ENCODE results near the gene RPP30. TPM values are rescaled to one million over a fixed set of nuclear protein-coding genes. Genes with fewer than 3 reads are reported as not detected.

Gene RPP30
- total and polyA plus RNA-seq, 2 experiments from 2014 or later, result 89.7 to 142 TPM

DNA sequence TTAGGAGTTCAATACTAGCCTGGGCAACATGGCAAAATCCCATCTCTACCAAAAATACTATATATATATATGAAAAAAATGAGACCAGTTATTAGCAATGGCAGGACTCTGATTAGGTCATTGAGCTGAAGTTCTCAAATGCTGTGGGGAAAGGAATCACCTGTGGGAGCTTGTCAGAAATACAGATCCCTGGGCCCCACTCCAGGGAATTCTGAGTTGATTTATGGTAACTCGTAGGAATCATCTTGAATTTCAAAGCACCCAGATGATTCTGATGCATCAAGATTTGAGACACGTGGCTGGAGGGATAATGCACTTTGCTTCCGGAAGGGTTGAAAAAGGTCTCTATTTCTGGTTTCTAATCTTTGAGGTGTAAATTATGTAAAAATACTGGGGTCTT is 50.1 kb downstream of the RPP30 start:
- H3K27me3 ChIP-seq (ENCODE audit: insufficient read depth), result peaks cover 96% of the 10 kb centered on the region

More for the DNA sequence above, 50.1 kb downstream of the RPP30 start:
- Histone ChIP-seq H3K4me2 (no peak overlapping the region), H3K4me1 (ENCODE audit: insufficient read depth) (no peaks in the 10 kb centered on the region), H3K27ac (ENCODE audit: low read depth) (no peak overlapping the region), H3K9me2 (ENCODE audit: insufficient read depth) (no peaks in the 10 kb centered on the region), H4K20me1 (replicated peaks; ENCODE audit: insufficient read depth) (peaks cover 24% of the 10 kb centered on the region), H3F3A (replicated peaks; ENCODE audit: low read depth) (no peaks in the 10 kb centered on the region), H3K4me3 (no peak overlapping the region), H3K79me2 (replicated peaks; ENCODE audit: insufficient read depth) (no peaks in the 10 kb centered on the region), H3K36me3 (ENCODE audit: insufficient read depth) (no peaks in the 10 kb centered on the region), H2AFZ (no peak overlapping the region)
- DNase-seq (ENCODE audit: low spot score) (no peak), ATAC-seq (no peak)
- no peaks in the 10 kb centered on the region for H3K36me3 Mint-ChIP-seq (ENCODE audit: low read depth)
- H3K9me3 Mint-ChIP-seq, result peaks cover 3% of the 10 kb centered on the region; the same call in 1 of the 3 replicates
- peaks cover 98% of the 10 kb centered on the region for H3K27me3 Mint-ChIP-seq (ENCODE audit: insufficient read depth, low read depth, poor library complexity)
- H3K4me1 Mint-ChIP-seq, result peaks cover 3% of the 10 kb centered on the region; the same call in 2 of the 3 replicates
- no peak overlapping the region for H3K27ac Mint-ChIP-seq
- TF ChIP-seq STAT1 (IDR thresholded peaks at IDR 0.05; ENCODE audit: unreplicated experiment), result no peak
- TF ChIP-seq, protein P1, sequence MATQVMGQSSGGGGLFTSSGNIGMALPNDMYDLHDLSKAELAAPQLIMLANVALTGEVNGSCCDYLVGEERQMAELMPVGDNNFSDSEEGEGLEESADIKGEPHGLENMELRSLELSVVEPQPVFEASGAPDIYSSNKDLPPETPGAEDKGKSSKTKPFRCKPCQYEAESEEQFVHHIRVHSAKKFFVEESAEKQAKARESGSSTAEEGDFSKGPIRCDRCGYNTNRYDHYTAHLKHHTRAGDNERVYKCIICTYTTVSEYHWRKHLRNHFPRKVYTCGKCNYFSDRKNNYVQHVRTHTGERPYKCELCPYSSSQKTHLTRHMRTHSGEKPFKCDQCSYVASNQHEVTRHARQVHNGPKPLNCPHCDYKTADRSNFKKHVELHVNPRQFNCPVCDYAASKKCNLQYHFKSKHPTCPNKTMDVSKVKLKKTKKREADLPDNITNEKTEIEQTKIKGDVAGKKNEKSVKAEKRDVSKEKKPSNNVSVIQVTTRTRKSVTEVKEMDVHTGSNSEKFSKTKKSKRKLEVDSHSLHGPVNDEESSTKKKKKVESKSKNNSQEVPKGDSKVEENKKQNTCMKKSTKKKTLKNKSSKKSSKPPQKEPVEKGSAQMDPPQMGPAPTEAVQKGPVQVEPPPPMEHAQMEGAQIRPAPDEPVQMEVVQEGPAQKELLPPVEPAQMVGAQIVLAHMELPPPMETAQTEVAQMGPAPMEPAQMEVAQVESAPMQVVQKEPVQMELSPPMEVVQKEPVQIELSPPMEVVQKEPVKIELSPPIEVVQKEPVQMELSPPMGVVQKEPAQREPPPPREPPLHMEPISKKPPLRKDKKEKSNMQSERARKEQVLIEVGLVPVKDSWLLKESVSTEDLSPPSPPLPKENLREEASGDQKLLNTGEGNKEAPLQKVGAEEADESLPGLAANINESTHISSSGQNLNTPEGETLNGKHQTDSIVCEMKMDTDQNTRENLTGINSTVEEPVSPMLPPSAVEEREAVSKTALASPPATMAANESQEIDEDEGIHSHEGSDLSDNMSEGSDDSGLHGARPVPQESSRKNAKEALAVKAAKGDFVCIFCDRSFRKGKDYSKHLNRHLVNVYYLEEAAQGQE (IDR thresholded peaks at IDR 0.05; ENCODE audit: unreplicated experiment), result no peak
- TF ChIP-seq, protein P2, sequence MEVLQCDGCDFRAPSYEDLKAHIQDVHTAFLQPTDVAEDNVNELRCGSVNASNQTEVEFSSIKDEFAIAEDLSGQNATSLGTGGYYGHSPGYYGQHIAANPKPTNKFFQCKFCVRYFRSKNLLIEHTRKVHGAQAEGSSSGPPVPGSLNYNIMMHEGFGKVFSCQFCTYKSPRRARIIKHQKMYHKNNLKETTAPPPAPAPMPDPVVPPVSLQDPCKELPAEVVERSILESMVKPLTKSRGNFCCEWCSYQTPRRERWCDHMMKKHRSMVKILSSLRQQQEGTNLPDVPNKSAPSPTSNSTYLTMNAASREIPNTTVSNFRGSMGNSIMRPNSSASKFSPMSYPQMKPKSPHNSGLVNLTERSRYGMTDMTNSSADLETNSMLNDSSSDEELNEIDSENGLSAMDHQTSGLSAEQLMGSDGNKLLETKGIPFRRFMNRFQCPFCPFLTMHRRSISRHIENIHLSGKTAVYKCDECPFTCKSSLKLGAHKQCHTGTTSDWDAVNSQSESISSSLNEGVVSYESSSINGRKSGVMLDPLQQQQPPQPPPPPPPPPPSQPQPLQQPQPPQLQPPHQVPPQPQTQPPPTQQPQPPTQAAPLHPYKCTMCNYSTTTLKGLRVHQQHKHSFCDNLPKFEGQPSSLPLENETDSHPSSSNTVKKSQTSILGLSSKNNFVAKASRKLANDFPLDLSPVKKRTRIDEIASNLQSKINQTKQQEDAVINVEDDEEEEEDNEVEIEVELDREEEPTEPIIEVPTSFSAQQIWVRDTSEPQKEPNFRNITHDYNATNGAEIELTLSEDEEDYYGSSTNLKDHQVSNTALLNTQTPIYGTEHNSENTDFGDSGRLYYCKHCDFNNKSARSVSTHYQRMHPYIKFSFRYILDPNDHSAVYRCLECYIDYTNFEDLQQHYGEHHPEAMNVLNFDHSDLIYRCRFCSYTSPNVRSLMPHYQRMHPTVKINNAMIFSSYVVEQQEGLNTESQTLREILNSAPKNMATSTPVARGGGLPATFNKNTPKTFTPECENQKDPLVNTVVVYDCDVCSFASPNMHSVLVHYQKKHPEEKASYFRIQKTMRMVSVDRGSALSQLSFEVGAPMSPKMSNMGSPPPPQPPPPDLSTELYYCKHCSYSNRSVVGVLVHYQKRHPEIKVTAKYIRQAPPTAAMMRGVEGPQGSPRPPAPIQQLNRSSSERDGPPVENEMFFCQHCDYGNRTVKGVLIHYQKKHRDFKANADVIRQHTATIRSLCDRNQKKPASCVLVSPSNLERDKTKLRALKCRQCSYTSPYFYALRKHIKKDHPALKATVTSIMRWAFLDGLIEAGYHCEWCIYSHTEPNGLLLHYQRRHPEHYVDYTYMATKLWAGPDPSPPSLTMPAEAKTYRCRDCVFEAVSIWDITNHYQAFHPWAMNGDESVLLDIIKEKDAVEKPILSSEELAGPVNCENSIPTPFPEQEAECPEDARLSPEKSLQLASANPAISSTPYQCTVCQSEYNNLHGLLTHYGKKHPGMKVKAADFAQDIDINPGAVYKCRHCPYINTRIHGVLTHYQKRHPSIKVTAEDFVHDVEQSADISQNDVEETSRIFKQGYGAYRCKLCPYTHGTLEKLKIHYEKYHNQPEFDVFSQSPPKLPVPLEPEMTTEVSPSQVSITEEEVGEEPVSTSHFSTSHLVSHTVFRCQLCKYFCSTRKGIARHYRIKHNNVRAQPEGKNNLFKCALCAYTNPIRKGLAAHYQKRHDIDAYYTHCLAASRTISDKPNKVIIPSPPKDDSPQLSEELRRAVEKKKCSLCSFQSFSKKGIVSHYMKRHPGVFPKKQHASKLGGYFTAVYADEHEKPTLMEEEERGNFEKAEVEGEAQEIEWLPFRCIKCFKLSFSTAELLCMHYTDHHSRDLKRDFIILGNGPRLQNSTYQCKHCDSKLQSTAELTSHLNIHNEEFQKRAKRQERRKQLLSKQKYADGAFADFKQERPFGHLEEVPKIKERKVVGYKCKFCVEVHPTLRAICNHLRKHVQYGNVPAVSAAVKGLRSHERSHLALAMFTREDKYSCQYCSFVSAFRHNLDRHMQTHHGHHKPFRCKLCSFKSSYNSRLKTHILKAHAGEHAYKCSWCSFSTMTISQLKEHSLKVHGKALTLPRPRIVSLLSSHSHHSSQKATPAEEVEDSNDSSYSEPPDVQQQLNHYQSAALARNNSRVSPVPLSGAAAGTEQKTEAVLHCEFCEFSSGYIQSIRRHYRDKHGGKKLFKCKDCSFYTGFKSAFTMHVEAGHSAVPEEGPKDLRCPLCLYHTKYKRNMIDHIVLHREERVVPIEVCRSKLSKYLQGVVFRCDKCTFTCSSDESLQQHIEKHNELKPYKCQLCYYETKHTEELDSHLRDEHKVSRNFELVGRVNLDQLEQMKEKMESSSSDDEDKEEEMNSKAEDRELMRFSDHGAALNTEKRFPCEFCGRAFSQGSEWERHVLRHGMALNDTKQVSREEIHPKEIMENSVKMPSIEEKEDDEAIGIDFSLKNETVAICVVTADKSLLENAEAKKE (CRISPR knock-in tag; IDR thresholded peaks at IDR 0.05), result no peak
- TF ChIP-seq ZNF114 (CRISPR knock-in tag; IDR thresholded peaks at IDR 0.05), result no peak
- TF ChIP-seq NANOG (IDR thresholded peaks at IDR 0.05; ENCODE audit: borderline replicate concordance), result no peak
- TF ChIP-seq, protein P3, sequence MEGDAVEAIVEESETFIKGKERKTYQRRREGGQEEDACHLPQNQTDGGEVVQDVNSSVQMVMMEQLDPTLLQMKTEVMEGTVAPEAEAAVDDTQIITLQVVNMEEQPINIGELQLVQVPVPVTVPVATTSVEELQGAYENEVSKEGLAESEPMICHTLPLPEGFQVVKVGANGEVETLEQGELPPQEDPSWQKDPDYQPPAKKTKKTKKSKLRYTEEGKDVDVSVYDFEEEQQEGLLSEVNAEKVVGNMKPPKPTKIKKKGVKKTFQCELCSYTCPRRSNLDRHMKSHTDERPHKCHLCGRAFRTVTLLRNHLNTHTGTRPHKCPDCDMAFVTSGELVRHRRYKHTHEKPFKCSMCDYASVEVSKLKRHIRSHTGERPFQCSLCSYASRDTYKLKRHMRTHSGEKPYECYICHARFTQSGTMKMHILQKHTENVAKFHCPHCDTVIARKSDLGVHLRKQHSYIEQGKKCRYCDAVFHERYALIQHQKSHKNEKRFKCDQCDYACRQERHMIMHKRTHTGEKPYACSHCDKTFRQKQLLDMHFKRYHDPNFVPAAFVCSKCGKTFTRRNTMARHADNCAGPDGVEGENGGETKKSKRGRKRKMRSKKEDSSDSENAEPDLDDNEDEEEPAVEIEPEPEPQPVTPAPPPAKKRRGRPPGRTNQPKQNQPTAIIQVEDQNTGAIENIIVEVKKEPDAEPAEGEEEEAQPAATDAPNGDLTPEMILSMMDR (conservative IDR thresholded peaks at IDR 0.05; ENCODE audit: low read depth in 2 of 2), result no peak
- TF ChIP-seq ZNF331 (CRISPR knock-in tag; IDR thresholded peaks at IDR 0.05; ENCODE audit: low read depth), result no peak
- no peak for TF ChIP-seq CREB1 (CRISPR knock-in tag; IDR thresholded peaks at IDR 0.05; ENCODE audit: low read depth)
- TF ChIP-seq EZH2phosphoT487 (IDR thresholded peaks at IDR 0.05; ENCODE audit: unreplicated experiment), result no peak
- TF ChIP-seq, protein P4, sequence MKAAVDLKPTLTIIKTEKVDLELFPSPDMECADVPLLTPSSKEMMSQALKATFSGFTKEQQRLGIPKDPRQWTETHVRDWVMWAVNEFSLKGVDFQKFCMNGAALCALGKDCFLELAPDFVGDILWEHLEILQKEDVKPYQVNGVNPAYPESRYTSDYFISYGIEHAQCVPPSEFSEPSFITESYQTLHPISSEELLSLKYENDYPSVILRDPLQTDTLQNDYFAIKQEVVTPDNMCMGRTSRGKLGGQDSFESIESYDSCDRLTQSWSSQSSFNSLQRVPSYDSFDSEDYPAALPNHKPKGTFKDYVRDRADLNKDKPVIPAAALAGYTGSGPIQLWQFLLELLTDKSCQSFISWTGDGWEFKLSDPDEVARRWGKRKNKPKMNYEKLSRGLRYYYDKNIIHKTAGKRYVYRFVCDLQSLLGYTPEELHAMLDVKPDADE (IDR thresholded peaks at IDR 0.05), result no peak
- no peak for TF ChIP-seq JUNB (IDR thresholded peaks at IDR 0.05; ENCODE audit: unreplicated experiment)
- no peak for TF ChIP-seq EZH2 (IDR thresholded peaks at IDR 0.05; ENCODE audit: low read depth, unreplicated experiment)
- TF ChIP-seq POLR2AphosphoS5 (IDR thresholded peaks at IDR 0.05; ENCODE audit: low read depth), result no peak
- no peak overlapping the region for H3K4me3 Mint-ChIP-seq

Measured in GM23338 (cell line).